Brain microvascular endothelial cell (primary cell): Measurements from ENCODE around the gene ZNF462.

ENCODE experiments used
- DNase-seq: peaks from one replicate; pipeline ENCODE4 v3.0.0-alpha.2; 2020
- H3K27ac ChIP-seq: fragments of 250-450 bp; sonication (Bioruptor Pico); 2 replicates; pipeline ENCODE4 v1.5.1; 2020; ENCODE audit warnings: mild to moderate bottlenecking, moderate library complexity
- H3K27me3 ChIP-seq: fragments of 250-450 bp; sonication (Bioruptor Pico); replicated peaks from 2 replicates; pipeline ENCODE4 v1.5.1; 2020; ENCODE audit warnings: mild to moderate bottlenecking
- H3K36me3 ChIP-seq: fragments of 250-450 bp; sonication (Bioruptor Pico); replicated peaks from 2 replicates; pipeline ENCODE4 v1.5.1; 2020; ENCODE audit warnings: mild to moderate bottlenecking
- H3K4me3 ChIP-seq: 2 replicates; pipeline ENCODE4 v1.5.1; 2011; ENCODE audit warnings: low read depth, mild to moderate bottlenecking, control low read depth, low read length, moderate library complexity
- in situ Hi-C: cut with HindIII; loops from 2 replicates; pipeline ENCODE4 v1.10.0; 2017; ENCODE audit warnings: low sequenced_read_pairs, low pct_ligation_motif_present
- TF ChIP-seq, protein P1 (sequence below): IDR thresholded peaks from 2 replicates; pipeline ENCODE4 v1.5.1; 2011; ENCODE audit warnings: low read depth, mild to moderate bottlenecking, moderate library complexity, low read length, control low read depth, inconsistent platforms; ENCODE audit errors: missing control alignments

Gene ZNF462

DNA sequence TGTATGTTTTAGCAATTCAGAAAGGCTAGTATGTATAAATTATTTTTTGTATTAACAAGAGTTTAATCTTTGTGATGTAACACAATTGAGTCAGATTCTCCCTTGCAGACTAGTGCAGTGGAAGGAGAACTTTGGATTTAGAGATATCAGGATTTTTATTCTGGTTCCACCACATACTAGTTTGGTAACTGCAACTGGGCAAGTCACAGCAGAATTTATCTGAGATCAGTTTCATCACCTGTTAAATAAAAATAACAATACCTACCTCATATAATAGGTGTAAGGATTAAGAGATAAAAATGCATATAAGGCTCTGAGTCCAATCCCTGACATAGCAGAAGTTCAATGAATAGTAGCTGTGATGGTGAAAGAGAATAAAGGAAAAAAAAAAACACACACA is 34.0 kb upstream of the ZNF462 start:
- Histone ChIP-seq H3K4me3 (no peak overlapping the region), H3K36me3 (no peaks in the 10 kb centered on the region), H3K27ac (no peak overlapping the region), H3K27me3 (no peaks in the 10 kb centered on the region)
- no peak for DNase-seq
- in situ Hi-C loops: no loop called here
- TF ChIP-seq, protein P1, sequence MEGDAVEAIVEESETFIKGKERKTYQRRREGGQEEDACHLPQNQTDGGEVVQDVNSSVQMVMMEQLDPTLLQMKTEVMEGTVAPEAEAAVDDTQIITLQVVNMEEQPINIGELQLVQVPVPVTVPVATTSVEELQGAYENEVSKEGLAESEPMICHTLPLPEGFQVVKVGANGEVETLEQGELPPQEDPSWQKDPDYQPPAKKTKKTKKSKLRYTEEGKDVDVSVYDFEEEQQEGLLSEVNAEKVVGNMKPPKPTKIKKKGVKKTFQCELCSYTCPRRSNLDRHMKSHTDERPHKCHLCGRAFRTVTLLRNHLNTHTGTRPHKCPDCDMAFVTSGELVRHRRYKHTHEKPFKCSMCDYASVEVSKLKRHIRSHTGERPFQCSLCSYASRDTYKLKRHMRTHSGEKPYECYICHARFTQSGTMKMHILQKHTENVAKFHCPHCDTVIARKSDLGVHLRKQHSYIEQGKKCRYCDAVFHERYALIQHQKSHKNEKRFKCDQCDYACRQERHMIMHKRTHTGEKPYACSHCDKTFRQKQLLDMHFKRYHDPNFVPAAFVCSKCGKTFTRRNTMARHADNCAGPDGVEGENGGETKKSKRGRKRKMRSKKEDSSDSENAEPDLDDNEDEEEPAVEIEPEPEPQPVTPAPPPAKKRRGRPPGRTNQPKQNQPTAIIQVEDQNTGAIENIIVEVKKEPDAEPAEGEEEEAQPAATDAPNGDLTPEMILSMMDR: no peak

- TF ChIP-seq, protein P1: no peak
- Histone ChIP-seq H3K36me3 (no peaks in the 10 kb centered on the region), H3K27me3 (no peaks in the 10 kb centered on the region), H3K27ac (no peak overlapping the region), H3K4me3 (no peak overlapping the region)
- in situ Hi-C loops: no loop called here
- DNase-seq: no peak
Observed at GRCh38 chr9:106829666-106830408, 33.1 kb upstream of the ZNF462 start.

DNA sequence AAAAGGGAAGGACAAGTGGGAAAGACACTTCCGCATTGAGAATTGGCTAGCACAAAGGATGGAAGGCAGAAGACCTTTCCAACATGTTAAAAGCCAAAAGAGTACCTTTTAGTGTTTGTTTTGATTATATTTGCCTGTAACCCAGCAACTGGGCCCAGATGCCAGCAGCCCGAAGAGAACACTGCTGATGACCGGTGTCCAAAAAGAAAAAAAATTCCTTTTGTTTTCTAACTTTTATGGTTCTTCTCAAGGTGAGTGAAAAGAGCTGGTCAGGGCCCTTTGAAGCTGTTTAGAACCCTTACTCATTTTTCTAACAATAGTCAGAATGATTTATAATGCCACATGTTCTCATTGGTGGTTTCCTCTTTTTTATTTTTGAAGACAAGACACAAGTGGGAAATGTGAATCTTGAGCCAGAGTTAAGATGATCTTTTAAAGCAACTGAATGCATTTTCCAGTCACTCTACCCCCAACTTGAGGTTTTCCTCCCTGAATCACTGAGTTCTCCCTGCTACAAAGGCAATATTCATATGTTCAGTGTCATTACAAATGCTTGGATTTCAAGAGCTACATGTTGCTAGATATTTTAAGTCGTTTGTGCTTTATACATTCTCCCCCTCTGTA is 32.3 kb upstream of the ZNF462 start:
- no peaks in the 10 kb centered on the region for H3K27me3 ChIP-seq
- H3K27ac ChIP-seq: no peak overlapping the region
- no peak for DNase-seq
- TF ChIP-seq, protein P1: no peak
- no peak overlapping the region for H3K4me3 ChIP-seq
- no peaks in the 10 kb centered on the region for H3K36me3 ChIP-seq
- in situ Hi-C loops: no loop called here

DNA sequence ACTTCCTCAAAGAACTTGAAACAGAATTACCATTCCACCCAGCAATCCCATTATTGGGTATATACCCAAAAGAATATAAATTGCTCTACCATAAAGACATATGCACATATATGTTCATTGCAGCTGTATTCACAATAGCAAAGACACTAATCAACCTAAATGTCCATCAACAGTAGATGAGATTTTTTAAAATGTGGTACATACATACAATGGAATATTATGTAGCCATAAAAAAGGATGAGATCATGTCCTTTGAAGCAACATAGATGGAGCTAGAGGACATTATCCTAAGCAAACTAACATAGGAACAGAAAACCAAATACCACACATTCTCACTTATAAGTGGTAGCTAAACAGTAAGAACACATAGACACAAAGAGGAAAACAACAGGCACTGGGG is 28.1 kb upstream of the ZNF462 start:
- no peaks in the 10 kb centered on the region for H3K36me3 ChIP-seq
- TF ChIP-seq, protein P1: no peak
- no peak overlapping the region for H3K27ac ChIP-seq
- in situ Hi-C loops: no loop called here
- no peak overlapping the region for H3K4me3 ChIP-seq
- DNase-seq: no peak
- H3K27me3 ChIP-seq: no peaks in the 10 kb centered on the region

DNA sequence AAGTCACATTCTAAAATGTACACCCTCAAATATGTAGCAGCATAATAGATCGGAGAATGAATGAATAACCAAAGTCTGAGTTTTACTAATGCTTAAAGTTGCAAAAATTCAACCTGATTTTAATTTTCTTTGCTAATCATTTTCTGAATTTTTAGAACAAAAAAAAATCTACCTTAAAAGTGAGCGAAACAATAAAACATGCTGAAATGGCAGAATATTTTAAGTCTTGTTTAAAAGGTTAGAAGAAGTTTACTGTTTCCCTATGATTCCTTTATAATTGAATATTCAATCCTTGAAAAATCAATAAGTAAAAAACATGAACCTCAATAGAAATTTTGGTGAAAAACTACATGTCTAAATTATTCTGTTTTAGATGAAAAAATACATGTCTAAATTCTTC is 27.1 kb upstream of the ZNF462 start:
- in situ Hi-C loops: no loop called here

More for the DNA sequence above, 27.1 kb upstream of the ZNF462 start:
- H3K27ac ChIP-seq: no peak overlapping the region
- TF ChIP-seq, protein P1: no peak
- no peaks in the 10 kb centered on the region for H3K36me3 ChIP-seq
- no peaks in the 10 kb centered on the region for H3K27me3 ChIP-seq
- DNase-seq: no peak
- no peak overlapping the region for H3K4me3 ChIP-seq
